DND-41 (cell line): ENCODE results near the gene SAMD4A.

ENCODE experiments used
- EZH2 ChIP-seq: IDR thresholded peaks from 3 replicates; pipeline ENCODE4 v1.6.1; 2012; ENCODE audit warnings: borderline replicate concordance, low read depth, mild to moderate bottlenecking, moderate library complexity, low read length, inconsistent platforms; ENCODE audit not compliant: severe bottlenecking
- TF ChIP-seq, protein P1 (sequence below): IDR thresholded peaks from 2 replicates; pipeline ENCODE4 v1.5.1; 2012; ENCODE audit warnings: borderline replicate concordance, low read length, moderate library complexity, mild to moderate bottlenecking; ENCODE audit not compliant: poor library complexity, severe bottlenecking; ENCODE audit errors: extremely low read depth

DNA sequence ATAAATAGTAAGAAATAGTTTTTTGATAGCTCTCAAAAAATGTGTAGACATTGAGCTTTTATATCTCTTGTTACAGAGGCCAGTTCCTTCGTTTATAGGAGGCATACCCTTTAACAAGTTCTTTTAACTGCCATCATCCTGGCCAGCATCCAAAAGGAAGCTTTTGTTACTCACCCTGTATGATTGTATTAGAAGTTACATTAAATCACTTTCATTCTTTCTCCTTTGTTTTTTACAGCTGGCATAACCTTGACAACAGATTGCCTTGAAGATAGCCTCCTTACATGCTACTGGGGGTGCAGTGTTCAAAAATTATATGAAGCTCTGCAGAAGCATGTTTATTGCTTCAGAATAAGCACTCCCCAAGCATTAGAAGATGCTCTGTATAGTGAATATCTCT is 37.1 kb upstream of the SAMD4A start:
- TF ChIP-seq, protein P1, sequence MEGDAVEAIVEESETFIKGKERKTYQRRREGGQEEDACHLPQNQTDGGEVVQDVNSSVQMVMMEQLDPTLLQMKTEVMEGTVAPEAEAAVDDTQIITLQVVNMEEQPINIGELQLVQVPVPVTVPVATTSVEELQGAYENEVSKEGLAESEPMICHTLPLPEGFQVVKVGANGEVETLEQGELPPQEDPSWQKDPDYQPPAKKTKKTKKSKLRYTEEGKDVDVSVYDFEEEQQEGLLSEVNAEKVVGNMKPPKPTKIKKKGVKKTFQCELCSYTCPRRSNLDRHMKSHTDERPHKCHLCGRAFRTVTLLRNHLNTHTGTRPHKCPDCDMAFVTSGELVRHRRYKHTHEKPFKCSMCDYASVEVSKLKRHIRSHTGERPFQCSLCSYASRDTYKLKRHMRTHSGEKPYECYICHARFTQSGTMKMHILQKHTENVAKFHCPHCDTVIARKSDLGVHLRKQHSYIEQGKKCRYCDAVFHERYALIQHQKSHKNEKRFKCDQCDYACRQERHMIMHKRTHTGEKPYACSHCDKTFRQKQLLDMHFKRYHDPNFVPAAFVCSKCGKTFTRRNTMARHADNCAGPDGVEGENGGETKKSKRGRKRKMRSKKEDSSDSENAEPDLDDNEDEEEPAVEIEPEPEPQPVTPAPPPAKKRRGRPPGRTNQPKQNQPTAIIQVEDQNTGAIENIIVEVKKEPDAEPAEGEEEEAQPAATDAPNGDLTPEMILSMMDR: no peak
- TF ChIP-seq EZH2: no peak
